Activated CD4-positive, alpha-beta memory T cell treated with anti-CD3 and anti-CD28 coated beads for 36 hours (primary cell): ENCODE measurements around the gene SLC22A2. TPM values are rescaled to one million over a fixed set of nuclear protein-coding genes. Genes with fewer than 3 reads are reported as not detected.

Experiments used
- CTCF ChIA-PET: fragments of 350-600 bp; sonication (Branson Sonifier 250); formaldehyde crosslinking; loops from one replicate; lab custom pipeline; 2021; ENCODE audit warnings: antibody characterized with exemption, inconsistent platforms; lab: Charles Lee
- POLR2A ChIA-PET: fragments of 350-600 bp; sonication (Branson Sonifier 250); formaldehyde crosslinking; loops from one replicate; lab custom pipeline; 2021; ENCODE audit warnings: antibody characterized with exemption; lab: Charles Lee
- DNase-seq: peaks from one replicate; pipeline ENCODE4 v3.0.0-alpha.2; 2020
- H3K27ac Mint-ChIP-seq: one replicate; pipeline ENCODE4 v1.8.0; 2021; ENCODE audit warnings: mixed read lengths
- H3K27me3 Mint-ChIP-seq: one replicate; pipeline ENCODE4 v1.8.0; 2021; ENCODE audit warnings: mixed read lengths
- H3K36me3 Mint-ChIP-seq: one replicate; pipeline ENCODE4 v1.8.0; 2021; ENCODE audit warnings: mixed read lengths
- H3K4me1 Mint-ChIP-seq: one replicate; pipeline ENCODE4 v1.8.0; 2021; ENCODE audit warnings: low read depth, mixed read lengths
- H3K4me3 Mint-ChIP-seq: one replicate; pipeline ENCODE4 v1.8.0; 2021; ENCODE audit warnings: mild to moderate bottlenecking, mixed read lengths
- H3K9me3 Mint-ChIP-seq: one replicate; pipeline ENCODE4 v1.8.0; 2021; ENCODE audit warnings: mixed read lengths
- intact Hi-C: fragments of 100-400 bp; cut with micrococcal nuclease; formaldehyde crosslinking; loops from one replicate; pipeline ENCODE4 v1.15.1; 2023
- total RNA-seq, 2 experiments: library from RNA; stranded (reverse); gene quantifications; one replicate each; pipeline ENCODE4 v1.2.3, GENCODE V29; 2021

Gene SLC22A2
- total RNA-seq, 2 experiments from 2014 or later = not detected

GRCh38 chr6:160282444-160282843 is 23.8 kb upstream of the SLC22A2 start:
- peaks cover 13% of the 10 kb centered on the region for H3K27me3 Mint-ChIP-seq

GRCh38 chr6:160279850-160280249 is 21.2 kb upstream of the SLC22A2 start:
- H3K9me3 Mint-ChIP-seq = no peaks in the 10 kb centered on the region
- intact Hi-C loops = no loop called here
- no peaks in the 10 kb centered on the region for H3K36me3 Mint-ChIP-seq
- H3K27ac Mint-ChIP-seq = no peak overlapping the region
- no peak overlapping the region for H3K4me3 Mint-ChIP-seq
- CTCF ChIA-PET = no interaction called here
- no peaks in the 10 kb centered on the region for H3K4me1 Mint-ChIP-seq
- peaks cover 5% of the 10 kb centered on the region for H3K27me3 Mint-ChIP-seq
- POLR2A ChIA-PET = no interaction called here
- DNase-seq = no peak

More at GRCh38 chr6:160282444-160282843, 23.8 kb upstream of the SLC22A2 start:
- ChIA-PET CTCF (no interaction called here), POLR2A (no interaction called here)
- no peak for DNase-seq
- Mint-ChIP-seq H3K27ac (no peak overlapping the region), H3K4me3 (no peak overlapping the region), H3K9me3 (no peaks in the 10 kb centered on the region), H3K4me1 (no peaks in the 10 kb centered on the region), H3K36me3 (no peaks in the 10 kb centered on the region)
- intact Hi-C loops = no loop called here

- intact Hi-C loops = no loop called here
- DNase-seq = no peak
- H3K27me3 Mint-ChIP-seq = peaks cover 2% of the 10 kb centered on the region
- no peaks in the 10 kb centered on the region for H3K9me3 Mint-ChIP-seq
- H3K4me1 Mint-ChIP-seq = no peaks in the 10 kb centered on the region
- H3K4me3 Mint-ChIP-seq = no peak overlapping the region
- ChIA-PET CTCF (no interaction called here), POLR2A (no interaction called here)
- no peaks in the 10 kb centered on the region for H3K36me3 Mint-ChIP-seq
- H3K27ac Mint-ChIP-seq = no peak overlapping the region
Measured at GRCh38 chr6:160278786-160279310, 20.2 kb upstream of the SLC22A2 start.

- Mint-ChIP-seq H3K9me3 (no peaks in the 10 kb centered on the region), H3K4me3 (no peak overlapping the region), H3K36me3 (no peaks in the 10 kb centered on the region), H3K27ac (no peak overlapping the region), H3K4me1 (no peaks in the 10 kb centered on the region), H3K27me3 (peaks cover 2% of the 10 kb centered on the region)
- intact Hi-C loops = no loop called here
- CTCF ChIA-PET = no interaction called here
- POLR2A ChIA-PET = no interaction called here
- no peak for DNase-seq
Measured at GRCh38 chr6:160278311-160278710, 19.7 kb upstream of the SLC22A2 start.

- DNase-seq = no peak
- Mint-ChIP-seq H3K4me3 (no peak overlapping the region), H3K36me3 (no peaks in the 10 kb centered on the region), H3K27me3 (peaks cover 2% of the 10 kb centered on the region), H3K27ac (no peak overlapping the region), H3K9me3 (no peaks in the 10 kb centered on the region), H3K4me1 (no peaks in the 10 kb centered on the region)
- ChIA-PET POLR2A (no interaction called here), CTCF (no interaction called here)
- intact Hi-C loops = no loop called here
Measured at GRCh38 chr6:160277546-160277945, 18.9 kb upstream of the SLC22A2 start.

- H3K4me1 Mint-ChIP-seq = no peaks in the 10 kb centered on the region
- ChIA-PET POLR2A (no interaction called here), CTCF (no interaction called here)
Measured at GRCh38 chr6:160277144-160277543, 18.5 kb upstream of the SLC22A2 start.

GRCh38 chr6:160276126-160276525 is 17.5 kb upstream of the SLC22A2 start:
- Mint-ChIP-seq H3K36me3 (no peaks in the 10 kb centered on the region), H3K4me3 (no peak overlapping the region), H3K27me3 (peaks cover 2% of the 10 kb centered on the region), H3K4me1 (no peaks in the 10 kb centered on the region), H3K9me3 (no peaks in the 10 kb centered on the region), H3K27ac (no peak overlapping the region)
- ChIA-PET POLR2A (interaction anchor here (0.5 kb wide), 1 partner anchor 30 kb away, joined by 3 read pairs; no protein-coding TSS in a partner anchor), CTCF (no interaction called here)
- intact Hi-C loops = no loop called here
- no peak for DNase-seq

More at GRCh38 chr6:160277144-160277543, 18.5 kb upstream of the SLC22A2 start:
- H3K9me3 Mint-ChIP-seq = no peaks in the 10 kb centered on the region
- peaks cover 2% of the 10 kb centered on the region for H3K27me3 Mint-ChIP-seq
- no peak overlapping the region for H3K4me3 Mint-ChIP-seq
- H3K36me3 Mint-ChIP-seq = no peaks in the 10 kb centered on the region
- H3K27ac Mint-ChIP-seq = no peak overlapping the region
- DNase-seq = no peak
- intact Hi-C loops = no loop called here

- ChIA-PET POLR2A (no interaction called here), CTCF (no interaction called here)
- peaks cover 2% of the 10 kb centered on the region for H3K27me3 Mint-ChIP-seq
- no peak for DNase-seq
- no peaks in the 10 kb centered on the region for H3K36me3 Mint-ChIP-seq
- no peaks in the 10 kb centered on the region for H3K9me3 Mint-ChIP-seq
- no peak overlapping the region for H3K27ac Mint-ChIP-seq
- H3K4me1 Mint-ChIP-seq = no peaks in the 10 kb centered on the region
- intact Hi-C loops = no loop called here
- H3K4me3 Mint-ChIP-seq = no peak overlapping the region
Measured at GRCh38 chr6:160275511-160276003, 16.9 kb upstream of the SLC22A2 start.

- Mint-ChIP-seq H3K9me3 (no peaks in the 10 kb centered on the region), H3K27ac (no peak overlapping the region), H3K36me3 (no peaks in the 10 kb centered on the region), H3K4me3 (no peak overlapping the region), H3K4me1 (no peaks in the 10 kb centered on the region), H3K27me3 (peaks cover 2% of the 10 kb centered on the region)
- POLR2A ChIA-PET = no interaction called here
- no peak for DNase-seq
- CTCF ChIA-PET = no interaction called here
- intact Hi-C loops = no loop called here
Measured at GRCh38 chr6:160274871-160275510, 16.4 kb upstream of the SLC22A2 start.

- Mint-ChIP-seq H3K36me3 (no peaks in the 10 kb centered on the region), H3K4me1 (no peaks in the 10 kb centered on the region), H3K9me3 (no peaks in the 10 kb centered on the region), H3K27me3 (peaks cover 2% of the 10 kb centered on the region), H3K4me3 (no peak overlapping the region), H3K27ac (no peak overlapping the region)
- POLR2A ChIA-PET = no interaction called here
- intact Hi-C loops = no loop called here
- CTCF ChIA-PET = no interaction called here
- no peak for DNase-seq
Measured at GRCh38 chr6:160273750-160274149, 15.1 kb upstream of the SLC22A2 start.

GRCh38 chr6:160273196-160273595 is 14.6 kb upstream of the SLC22A2 start:
- Mint-ChIP-seq H3K4me1 (no peaks in the 10 kb centered on the region), H3K4me3 (no peak overlapping the region), H3K9me3 (no peaks in the 10 kb centered on the region), H3K27ac (no peak overlapping the region), H3K27me3 (peaks cover 2% of the 10 kb centered on the region), H3K36me3 (no peaks in the 10 kb centered on the region)
- ChIA-PET POLR2A (no interaction called here), CTCF (interaction anchor here (1.3 kb wide), 1 partner anchor 11 kb away, joined by 3 read pairs; no protein-coding TSS in a partner anchor)
- intact Hi-C loops = no loop called here
- no peak for DNase-seq

- POLR2A ChIA-PET = no interaction called here
- H3K27me3 Mint-ChIP-seq = peaks cover 2% of the 10 kb centered on the region
- no peaks in the 10 kb centered on the region for H3K9me3 Mint-ChIP-seq
- H3K27ac Mint-ChIP-seq = no peak overlapping the region
- no peaks in the 10 kb centered on the region for H3K36me3 Mint-ChIP-seq
- no peak overlapping the region for H3K4me3 Mint-ChIP-seq
- DNase-seq = no peak
- no peaks in the 10 kb centered on the region for H3K4me1 Mint-ChIP-seq
- intact Hi-C loops = no loop called here
- CTCF ChIA-PET = interaction anchor here (1.3 kb wide), 1 partner anchor 11 kb away, joined by 3 read pairs; no protein-coding TSS in a partner anchor
Measured at GRCh38 chr6:160272707-160273106, 14.1 kb upstream of the SLC22A2 start.

- DNase-seq = no peak
- POLR2A ChIA-PET = no interaction called here
- no peaks in the 10 kb centered on the region for H3K9me3 Mint-ChIP-seq
- intact Hi-C loops = no loop called here
- H3K4me3 Mint-ChIP-seq = no peak overlapping the region
- H3K4me1 Mint-ChIP-seq = peaks cover 8% of the 10 kb centered on the region
- CTCF ChIA-PET = interaction anchor here (1.3 kb wide), 1 partner anchor 185 kb away, joined by 3 read pairs; no protein-coding TSS in a partner anchor
- no peak overlapping the region for H3K27ac Mint-ChIP-seq
- no peaks in the 10 kb centered on the region for H3K36me3 Mint-ChIP-seq
- H3K27me3 Mint-ChIP-seq = no peaks in the 10 kb centered on the region
Measured at GRCh38 chr6:160270347-160270746, 11.7 kb upstream of the SLC22A2 start.
